WTC11 (cell line): ENCODE data around the gene CTRB1. TPM values are rescaled to one million over a fixed set of nuclear protein-coding genes. Genes with fewer than 3 reads are reported as not detected.

Source experiments
- ATAC-seq: fragments of 200-7000 bp; cut with Tn5 transposase; 2 replicates; pipeline ENCODE4 v1.10.0; 2021; ENCODE audit warnings: mild to moderate bottlenecking, moderate library complexity
- CTCF ChIA-PET: fragments of 300-600 bp; sonication (Branson Sonifier 250); formaldehyde crosslinking; loops from one replicate; lab custom pipeline; 2021; ENCODE audit warnings: antibody characterized with exemption; lab: Charles Lee
- POLR2A ChIA-PET: fragments of 350-600 bp; sonication (Branson Sonifier 250); formaldehyde crosslinking; loops from one replicate; lab custom pipeline; 2021; ENCODE audit warnings: antibody characterized with exemption; lab: Charles Lee
- DNase-seq: peaks from one replicate; pipeline ENCODE4 v3.0.0; 2021; ENCODE audit warnings: low spot score
- H3K27ac Mint-ChIP-seq: 2 replicates; pipeline ENCODE4 v1.8.0; 2021; ENCODE audit warnings: mixed read lengths
- H3K27me3 Mint-ChIP-seq: 2 replicates; pipeline ENCODE4 v1.8.0; 2021; ENCODE audit warnings: low read depth, mild to moderate bottlenecking, moderate library complexity, mixed read lengths
- H3K36me3 Mint-ChIP-seq: 2 replicates; pipeline ENCODE4 v1.8.0; 2021; ENCODE audit warnings: mixed read lengths
- H3K4me1 Mint-ChIP-seq: 2 replicates; pipeline ENCODE4 v1.8.0; 2022; ENCODE audit warnings: mixed read lengths
- H3K4me3 Mint-ChIP-seq: 2 replicates; pipeline ENCODE4 v1.8.0; 2021; ENCODE audit warnings: mild to moderate bottlenecking, moderate library complexity, mixed read lengths
- H3K9me3 Mint-ChIP-seq: 2 replicates; pipeline ENCODE4 v1.8.0; 2021; ENCODE audit warnings: mixed read lengths
- AR ChIP-seq: fragments of 250-450 bp; sonication (Bioruptor Pico); IDR thresholded peaks from 2 replicates; pipeline ENCODE4 v1.9.0; 2021; ENCODE audit warnings: mild to moderate bottlenecking
- ARID4B ChIP-seq: sonication (generic); formaldehyde crosslinking; IDR thresholded peaks from 2 replicates; pipeline ENCODE4 v1.8.0; 2023; ENCODE audit warnings: missing genetic modification reagents, mild to moderate bottlenecking, borderline replicate concordance
- ATF6 ChIP-seq: sonication (generic); formaldehyde crosslinking; IDR thresholded peaks from 2 replicates; pipeline ENCODE4 v1.8.1; 2023; ENCODE audit warnings: mild to moderate bottlenecking, missing genetic modification reagents
- CDX4 ChIP-seq: fragments of 250-450 bp; sonication (Bioruptor Pico); IDR thresholded peaks from 2 replicates; pipeline ENCODE4 v1.9.0; 2021; ENCODE audit warnings: moderate library complexity, mild to moderate bottlenecking, inconsistent platforms, borderline replicate concordance
- E2F4 ChIP-seq: sonication (generic); formaldehyde crosslinking; IDR thresholded peaks from 2 replicates; pipeline ENCODE4 v1.8.1; 2022; ENCODE audit warnings: low read depth, mild to moderate bottlenecking, moderate library complexity, missing genetic modification reagents, borderline replicate concordance
- E2F5 ChIP-seq: sonication (generic); formaldehyde crosslinking; IDR thresholded peaks from 2 replicates; pipeline ENCODE4 v1.8.1; 2022; ENCODE audit warnings: mild to moderate bottlenecking, moderate library complexity, missing genetic modification reagents
- FOXJ3 ChIP-seq: sonication (generic); formaldehyde crosslinking; IDR thresholded peaks from 2 replicates; pipeline ENCODE4 v1.9.0; 2021; ENCODE audit warnings: missing genetic modification reagents, mild to moderate bottlenecking, borderline replicate concordance
- GABPB1 ChIP-seq: sonication (generic); formaldehyde crosslinking; IDR thresholded peaks from 2 replicates; pipeline ENCODE4 v1.8.1; 2023; ENCODE audit warnings: mild to moderate bottlenecking, missing genetic modification reagents
- NFYB ChIP-seq: sonication (generic); formaldehyde crosslinking; conservative IDR thresholded peaks from 2 replicates; pipeline ENCODE4 v1.8.0; 2022; ENCODE audit warnings: low read depth, missing genetic modification reagents
- TP53 ChIP-seq: sonication (generic); formaldehyde crosslinking; IDR thresholded peaks from 2 replicates; pipeline ENCODE4 v1.8.1; 2023; ENCODE audit warnings: mild to moderate bottlenecking, missing genetic modification reagents
- USF1 ChIP-seq: sonication (generic); formaldehyde crosslinking; IDR thresholded peaks from 2 replicates; pipeline ENCODE4 v1.8.0; 2022; ENCODE audit warnings: mild to moderate bottlenecking, missing genetic modification reagents
- ZNF219 ChIP-seq: sonication (generic); formaldehyde crosslinking; IDR thresholded peaks from 2 replicates; pipeline ENCODE4 v1.8.0; 2023; ENCODE audit warnings: missing genetic modification reagents, mild to moderate bottlenecking, borderline replicate concordance
- ZNF423 ChIP-seq: fragments of 250-450 bp; sonication (Bioruptor Pico); IDR thresholded peaks from 2 replicates; pipeline ENCODE4 v2.1.2; 2022; ENCODE audit warnings: mild to moderate bottlenecking, moderate library complexity
- ZNF532 ChIP-seq: fragments of 250-450 bp; sonication (Bioruptor Pico); IDR thresholded peaks from 2 replicates; pipeline ENCODE4 v1.9.0; 2021; ENCODE audit warnings: mild to moderate bottlenecking, borderline replicate concordance
- total RNA-seq: library from RNA; stranded (reverse); gene quantifications from 3 replicates; pipeline ENCODE4 v1.2.3, GENCODE V29; 2021

CTRB1 gene
- total RNA-seq, 1 experiment from 2014 or later, result 3.9 TPM

GRCh38 chr16:75250089-75250808, 31.5 kb downstream of the CTRB1 start:
- no peaks in the 10 kb centered on the region for H3K27me3 Mint-ChIP-seq
- peaks cover 80% of the 10 kb centered on the region for H3K4me1 Mint-ChIP-seq
- no peaks in the 10 kb centered on the region for H3K36me3 Mint-ChIP-seq
- ChIA-PET CTCF (interaction anchor here (1.1 to 7.5 kb wide), 4 partner anchors 16 to 267 kb away, joined by 3 to 92 read pairs (median 4); no protein-coding TSS in a partner anchor), POLR2A (interaction anchor here (0.7 to 2.1 kb wide), 7 partner anchors 10 to 127 kb away, joined by 3 to 13 read pairs (median 4); no protein-coding TSS in a partner anchor)
- TF ChIP-seq AR (CRISPR knock-in tag) (0 out of 2 replicates have a peak, but pooled peaks have one; percentile 23), ZNF219 (no peak), ARID4B (CRISPR knock-in tag) (peak; percentile 6; the same call in 1 of the 2 replicates)
- H3K4me3 Mint-ChIP-seq, result peak overlapping the region; percentile 79
- no peak for ATAC-seq
- DNase-seq, result peak; percentile 46
- H3K27ac Mint-ChIP-seq, result no peak overlapping the region
- no peaks in the 10 kb centered on the region for H3K9me3 Mint-ChIP-seq

- H3K4me3 Mint-ChIP-seq, result peak overlapping the region; percentile 79
- H3K4me1 Mint-ChIP-seq, result peaks cover 83% of the 10 kb centered on the region
- DNase-seq (no peak), ATAC-seq (no peak)
- no peaks in the 10 kb centered on the region for H3K36me3 Mint-ChIP-seq
- no peaks in the 10 kb centered on the region for H3K9me3 Mint-ChIP-seq
- H3K27ac Mint-ChIP-seq, result no peak overlapping the region
- ChIA-PET CTCF (interaction anchor here (1.1 to 7.5 kb wide), 4 partner anchors 17 to 266 kb away, joined by 3 to 92 read pairs (median 4); no protein-coding TSS in a partner anchor), POLR2A (interaction anchor here (0.7 to 2.1 kb wide), 6 partner anchors 10 to 127 kb away, joined by 3 to 13 read pairs (median 4); no protein-coding TSS in a partner anchor)
- H3K27me3 Mint-ChIP-seq, result no peaks in the 10 kb centered on the region
- no peak for TF ChIP-seq NFYB
- no peak for TF ChIP-seq E2F4
- TF ChIP-seq FOXJ3 (CRISPR knock-in tag), result no peak
- no peak for TF ChIP-seq ZNF532 (CRISPR knock-in tag)
- no peak for TF ChIP-seq CDX4 (CRISPR knock-in tag)
- no peak for TF ChIP-seq ZNF423 (CRISPR knock-in tag)
- no peak for TF ChIP-seq TP53 (CRISPR knock-in tag)
- 0 out of 2 replicates have a peak, but pooled peaks have one; percentile 41 for TF ChIP-seq GABPB1 (CRISPR knock-in tag)
- TF ChIP-seq USF1 (CRISPR knock-in tag), result 0 out of 2 replicates have a peak, but pooled peaks have one; percentile 15
- no peak for TF ChIP-seq ATF6 (CRISPR knock-in tag)
- TF ChIP-seq E2F5 (CRISPR knock-in tag), result no peak
Measured at GRCh38 chr16:75250809-75251279, 32.1 kb downstream of the CTRB1 start.
